H1 (cell line): ENCODE measurements around the gene KCNA2. TPM values are rescaled to one million over a fixed set of nuclear protein-coding genes. Genes with fewer than 3 reads are reported as not detected.

ENCODE experiments used
- CEBPB ChIP-seq: IDR thresholded peaks from 2 replicates; pipeline ENCODE4 v1.6.1; 2012; ENCODE audit warnings: low read depth, low read length
- EGR1 ChIP-seq: IDR thresholded peaks from 2 replicates; pipeline ENCODE4 v1.6.1; 2011; ENCODE audit warnings: low read depth, low read length, borderline replicate concordance
- KDM1A ChIP-seq: fragments of 200-600, 300-600 bp; sonication (generic); IDR thresholded peaks from 2 replicates; pipeline ENCODE4 v1.7.1; 2016; ENCODE audit warnings: mild to moderate bottlenecking, low read length, borderline replicate concordance
- KDM5A ChIP-seq: fragments of 200-600 bp; IDR thresholded peaks from 2 replicates; pipeline ENCODE4 v1.7.1; 2012; ENCODE audit warnings: mild to moderate bottlenecking, low read length, inconsistent platforms, mixed read lengths
- NRF1 ChIP-seq: IDR thresholded peaks from 2 replicates; pipeline ENCODE4 v1.6.1; 2011; ENCODE audit warnings: mild to moderate bottlenecking, low read depth, low read length, improper control_type of control experiment
- SP1 ChIP-seq: IDR thresholded peaks from 2 replicates; pipeline ENCODE4 v1.6.1; 2011; ENCODE audit warnings: low read depth, low read length
- TCF12 ChIP-seq: IDR thresholded peaks from 2 replicates; pipeline ENCODE4 v1.6.1; 2011; ENCODE audit warnings: low read depth, mild to moderate bottlenecking, low read length
- YY1 ChIP-seq: IDR thresholded peaks from 2 replicates; pipeline ENCODE4 v1.6.1; 2011; ENCODE audit warnings: low read depth, mild to moderate bottlenecking, low read length
- polyA plus RNA-seq, 7 experiments: library from polyadenylated mRNA; depleted of rRNA in 3 of 7; stranded (reverse) in 5 of 7; unstranded in 2 of 7; fragments of >200 nt in 5 of 7; fragments of 200-250 nt in 2 of 7; gene quantifications; 1 replicate in 5 of 7; 2 replicates in 1 of 7; 4 replicates in 1 of 7; pipeline versions ENCODE4 v1.2.1 to v1.2.3, GENCODE V29; 2011 to 2013; ENCODE audit warnings: missing spikeins in 2 of 7, mixed read lengths in 2 of 7
- total RNA-seq: library from RNA; stranded (reverse); fragmentation: NEBNext Ultra II Directional; extraction: Animal tissue kit (Norgen Biotek cat#: 25700); gene quantifications from 2 replicates; pipeline ENCODE4 v1.2.1, GENCODE V29; 2021
- TF ChIP-seq, protein P1 (sequence below): fragments of 300-600 bp; sonication (generic); IDR thresholded peaks from 2 replicates; pipeline ENCODE4 v1.7.1; 2012; ENCODE audit warnings: low read length, moderate library complexity, mild to moderate bottlenecking, inconsistent platforms; ENCODE audit not compliant: insufficient replicate concordance
- TF ChIP-seq, protein P2 (sequence below): IDR thresholded peaks from 2 replicates; pipeline ENCODE4 v1.6.1; 2011; ENCODE audit warnings: low read length, improper control_type of control experiment
- TF ChIP-seq, protein P3 (sequence below): IDR thresholded peaks from 2 replicates; pipeline ENCODE4 v1.6.1; 2012; ENCODE audit warnings: inconsistent platforms

Gene KCNA2
- total and polyA plus RNA-seq, 2 of the 8 experiments (the other 6 are each of a cell fraction or from before 2014, with no cell fraction given) = 0.26 to 0.78 TPM

DNA sequence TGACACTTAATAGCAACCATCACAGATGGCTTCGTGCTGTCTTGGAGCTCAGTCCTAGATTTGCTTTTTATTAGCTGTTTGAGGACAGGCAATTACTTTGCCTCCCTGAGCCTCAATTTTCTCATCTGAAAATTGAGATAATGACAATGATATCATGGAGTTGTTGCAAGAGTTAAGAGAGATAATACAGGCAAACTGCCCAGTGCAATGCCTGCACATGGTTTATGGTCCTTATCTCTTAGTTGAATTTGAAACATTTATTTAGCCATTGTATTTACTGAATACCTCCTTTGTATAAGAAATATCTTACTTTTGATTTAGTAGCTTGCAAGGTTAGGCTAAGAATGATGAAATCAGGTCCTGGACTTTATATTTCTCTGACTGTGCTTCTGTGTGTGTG, 17.7 kb downstream of the KCNA2 start (continued):
- TF ChIP-seq, protein P1, sequence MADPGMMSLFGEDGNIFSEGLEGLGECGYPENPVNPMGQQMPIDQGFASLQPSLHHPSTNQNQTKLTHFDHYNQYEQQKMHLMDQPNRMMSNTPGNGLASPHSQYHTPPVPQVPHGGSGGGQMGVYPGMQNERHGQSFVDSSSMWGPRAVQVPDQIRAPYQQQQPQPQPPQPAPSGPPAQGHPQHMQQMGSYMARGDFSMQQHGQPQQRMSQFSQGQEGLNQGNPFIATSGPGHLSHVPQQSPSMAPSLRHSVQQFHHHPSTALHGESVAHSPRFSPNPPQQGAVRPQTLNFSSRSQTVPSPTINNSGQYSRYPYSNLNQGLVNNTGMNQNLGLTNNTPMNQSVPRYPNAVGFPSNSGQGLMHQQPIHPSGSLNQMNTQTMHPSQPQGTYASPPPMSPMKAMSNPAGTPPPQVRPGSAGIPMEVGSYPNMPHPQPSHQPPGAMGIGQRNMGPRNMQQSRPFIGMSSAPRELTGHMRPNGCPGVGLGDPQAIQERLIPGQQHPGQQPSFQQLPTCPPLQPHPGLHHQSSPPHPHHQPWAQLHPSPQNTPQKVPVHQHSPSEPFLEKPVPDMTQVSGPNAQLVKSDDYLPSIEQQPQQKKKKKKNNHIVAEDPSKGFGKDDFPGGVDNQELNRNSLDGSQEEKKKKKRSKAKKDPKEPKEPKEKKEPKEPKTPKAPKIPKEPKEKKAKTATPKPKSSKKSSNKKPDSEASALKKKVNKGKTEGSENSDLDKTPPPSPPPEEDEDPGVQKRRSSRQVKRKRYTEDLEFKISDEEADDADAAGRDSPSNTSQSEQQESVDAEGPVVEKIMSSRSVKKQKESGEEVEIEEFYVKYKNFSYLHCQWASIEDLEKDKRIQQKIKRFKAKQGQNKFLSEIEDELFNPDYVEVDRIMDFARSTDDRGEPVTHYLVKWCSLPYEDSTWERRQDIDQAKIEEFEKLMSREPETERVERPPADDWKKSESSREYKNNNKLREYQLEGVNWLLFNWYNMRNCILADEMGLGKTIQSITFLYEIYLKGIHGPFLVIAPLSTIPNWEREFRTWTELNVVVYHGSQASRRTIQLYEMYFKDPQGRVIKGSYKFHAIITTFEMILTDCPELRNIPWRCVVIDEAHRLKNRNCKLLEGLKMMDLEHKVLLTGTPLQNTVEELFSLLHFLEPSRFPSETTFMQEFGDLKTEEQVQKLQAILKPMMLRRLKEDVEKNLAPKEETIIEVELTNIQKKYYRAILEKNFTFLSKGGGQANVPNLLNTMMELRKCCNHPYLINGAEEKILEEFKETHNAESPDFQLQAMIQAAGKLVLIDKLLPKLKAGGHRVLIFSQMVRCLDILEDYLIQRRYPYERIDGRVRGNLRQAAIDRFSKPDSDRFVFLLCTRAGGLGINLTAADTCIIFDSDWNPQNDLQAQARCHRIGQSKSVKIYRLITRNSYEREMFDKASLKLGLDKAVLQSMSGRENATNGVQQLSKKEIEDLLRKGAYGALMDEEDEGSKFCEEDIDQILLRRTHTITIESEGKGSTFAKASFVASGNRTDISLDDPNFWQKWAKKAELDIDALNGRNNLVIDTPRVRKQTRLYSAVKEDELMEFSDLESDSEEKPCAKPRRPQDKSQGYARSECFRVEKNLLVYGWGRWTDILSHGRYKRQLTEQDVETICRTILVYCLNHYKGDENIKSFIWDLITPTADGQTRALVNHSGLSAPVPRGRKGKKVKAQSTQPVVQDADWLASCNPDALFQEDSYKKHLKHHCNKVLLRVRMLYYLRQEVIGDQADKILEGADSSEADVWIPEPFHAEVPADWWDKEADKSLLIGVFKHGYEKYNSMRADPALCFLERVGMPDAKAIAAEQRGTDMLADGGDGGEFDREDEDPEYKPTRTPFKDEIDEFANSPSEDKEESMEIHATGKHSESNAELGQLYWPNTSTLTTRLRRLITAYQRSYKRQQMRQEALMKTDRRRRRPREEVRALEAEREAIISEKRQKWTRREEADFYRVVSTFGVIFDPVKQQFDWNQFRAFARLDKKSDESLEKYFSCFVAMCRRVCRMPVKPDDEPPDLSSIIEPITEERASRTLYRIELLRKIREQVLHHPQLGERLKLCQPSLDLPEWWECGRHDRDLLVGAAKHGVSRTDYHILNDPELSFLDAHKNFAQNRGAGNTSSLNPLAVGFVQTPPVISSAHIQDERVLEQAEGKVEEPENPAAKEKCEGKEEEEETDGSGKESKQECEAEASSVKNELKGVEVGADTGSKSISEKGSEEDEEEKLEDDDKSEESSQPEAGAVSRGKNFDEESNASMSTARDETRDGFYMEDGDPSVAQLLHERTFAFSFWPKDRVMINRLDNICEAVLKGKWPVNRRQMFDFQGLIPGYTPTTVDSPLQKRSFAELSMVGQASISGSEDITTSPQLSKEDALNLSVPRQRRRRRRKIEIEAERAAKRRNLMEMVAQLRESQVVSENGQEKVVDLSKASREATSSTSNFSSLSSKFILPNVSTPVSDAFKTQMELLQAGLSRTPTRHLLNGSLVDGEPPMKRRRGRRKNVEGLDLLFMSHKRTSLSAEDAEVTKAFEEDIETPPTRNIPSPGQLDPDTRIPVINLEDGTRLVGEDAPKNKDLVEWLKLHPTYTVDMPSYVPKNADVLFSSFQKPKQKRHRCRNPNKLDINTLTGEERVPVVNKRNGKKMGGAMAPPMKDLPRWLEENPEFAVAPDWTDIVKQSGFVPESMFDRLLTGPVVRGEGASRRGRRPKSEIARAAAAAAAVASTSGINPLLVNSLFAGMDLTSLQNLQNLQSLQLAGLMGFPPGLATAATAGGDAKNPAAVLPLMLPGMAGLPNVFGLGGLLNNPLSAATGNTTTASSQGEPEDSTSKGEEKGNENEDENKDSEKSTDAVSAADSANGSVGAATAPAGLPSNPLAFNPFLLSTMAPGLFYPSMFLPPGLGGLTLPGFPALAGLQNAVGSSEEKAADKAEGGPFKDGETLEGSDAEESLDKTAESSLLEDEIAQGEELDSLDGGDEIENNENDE = no peak
- no peak for TF ChIP-seq SP1
- TF ChIP-seq, protein P2, sequence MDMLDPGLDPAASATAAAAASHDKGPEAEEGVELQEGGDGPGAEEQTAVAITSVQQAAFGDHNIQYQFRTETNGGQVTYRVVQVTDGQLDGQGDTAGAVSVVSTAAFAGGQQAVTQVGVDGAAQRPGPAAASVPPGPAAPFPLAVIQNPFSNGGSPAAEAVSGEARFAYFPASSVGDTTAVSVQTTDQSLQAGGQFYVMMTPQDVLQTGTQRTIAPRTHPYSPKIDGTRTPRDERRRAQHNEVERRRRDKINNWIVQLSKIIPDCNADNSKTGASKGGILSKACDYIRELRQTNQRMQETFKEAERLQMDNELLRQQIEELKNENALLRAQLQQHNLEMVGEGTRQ = no peak
- TF ChIP-seq KDM1A = no peak
- TF ChIP-seq YY1 = no peak
- TF ChIP-seq NRF1 = no peak
- TF ChIP-seq EGR1 = no peak
- TF ChIP-seq CEBPB = no peak
- TF ChIP-seq, protein P3, sequence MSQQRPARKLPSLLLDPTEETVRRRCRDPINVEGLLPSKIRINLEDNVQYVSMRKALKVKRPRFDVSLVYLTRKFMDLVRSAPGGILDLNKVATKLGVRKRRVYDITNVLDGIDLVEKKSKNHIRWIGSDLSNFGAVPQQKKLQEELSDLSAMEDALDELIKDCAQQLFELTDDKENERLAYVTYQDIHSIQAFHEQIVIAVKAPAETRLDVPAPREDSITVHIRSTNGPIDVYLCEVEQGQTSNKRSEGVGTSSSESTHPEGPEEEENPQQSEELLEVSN = no peak
- TF ChIP-seq TCF12 = no peak
- TF ChIP-seq KDM5A = no peak
